Measurements from ENCODE around the gene IL20. TPM values are rescaled to one million over a fixed set of nuclear protein-coding genes. Genes with fewer than 3 reads are reported as not detected.

The IL20 gene
- total RNA-seq, 1 experiment from 2014 or later, result not detected

DNA sequence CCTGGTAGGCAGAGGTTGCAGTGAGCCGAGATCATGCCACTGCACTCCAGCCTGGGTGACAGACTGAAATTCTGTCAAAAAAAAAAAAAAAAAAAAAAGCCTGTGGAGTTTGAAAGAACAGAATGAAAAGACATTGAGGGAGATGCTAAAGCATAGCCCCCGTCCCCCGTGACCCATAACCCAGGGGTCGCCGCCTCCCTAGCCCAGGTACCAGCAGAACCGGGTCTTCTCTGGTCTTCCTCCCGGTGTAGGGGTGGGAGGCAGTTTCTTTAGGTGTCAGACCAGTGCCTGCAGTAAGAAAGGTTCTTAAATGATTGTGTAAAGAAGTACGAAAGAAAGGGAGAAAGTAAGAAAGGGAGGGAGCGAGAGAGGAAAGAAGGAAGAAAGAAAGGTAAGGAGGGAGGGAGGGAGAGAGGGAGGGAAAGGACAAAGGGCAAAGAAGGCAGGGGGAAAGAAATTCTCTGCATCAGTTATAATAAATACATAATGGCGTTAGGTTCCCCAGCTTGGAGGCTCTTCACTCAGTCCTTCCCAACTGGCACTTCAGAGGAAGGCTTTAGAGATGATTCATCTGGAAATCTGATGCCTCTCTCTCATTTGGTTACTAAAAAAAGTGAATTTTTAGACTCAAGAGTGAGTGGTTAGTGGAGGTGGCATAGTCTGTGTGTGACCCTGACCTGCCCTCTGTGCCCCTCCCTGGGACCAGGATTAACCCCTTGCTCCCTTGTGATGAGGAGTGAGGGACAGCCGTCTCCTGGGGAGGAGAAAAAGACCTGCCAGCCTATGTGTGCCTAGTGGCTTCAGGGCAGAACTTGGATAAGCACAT lies 32.9 kb downstream of the IL20 start:
- Histone ChIP-seq H3K4me1 (ENCODE audit: control insufficient read depth, insufficient read depth, low read length) (no peaks in the 10 kb centered on the region), H3K27me3 (ENCODE audit: control insufficient read depth, insufficient read depth, low read length) (no peaks in the 10 kb centered on the region; the same call in 1 of the 2 replicates), H3K9me3 (ENCODE audit: control insufficient read depth, insufficient read depth, low read depth, low read length) (no peaks in the 10 kb centered on the region), H3K27ac (ENCODE audit: low read length) (no peak overlapping the region), H3K4me3 (ENCODE audit: low read depth in 2 of 2, low read length in 2 of 2) (no peak overlapping the region), H3K36me3 (ENCODE audit: control insufficient read depth, insufficient read depth, low read length) (no peaks in the 10 kb centered on the region)
- in situ Hi-C loops (cut with HindIII; ENCODE audit: low pct_unique_long_range_greater_than_20kb, low sequenced_read_pairs) (no loop called here), intact Hi-C loops (cut with micrococcal nuclease; ENCODE audit: unreplicated experiment) (no loop called here)
- TF ChIP-seq TCF7L2 (IDR thresholded peaks at IDR 0.05; ENCODE audit: low read depth, low read length) (no peak), POLR2AphosphoS5 (IDR thresholded peaks at IDR 0.05; ENCODE audit: low read depth, low read length) (no peak), SIN3A (IDR thresholded peaks at IDR 0.05; ENCODE audit: borderline replicate concordance, insufficient read depth, low read depth, low read length) (no peak)
- TF ChIP-seq, protein P1, sequence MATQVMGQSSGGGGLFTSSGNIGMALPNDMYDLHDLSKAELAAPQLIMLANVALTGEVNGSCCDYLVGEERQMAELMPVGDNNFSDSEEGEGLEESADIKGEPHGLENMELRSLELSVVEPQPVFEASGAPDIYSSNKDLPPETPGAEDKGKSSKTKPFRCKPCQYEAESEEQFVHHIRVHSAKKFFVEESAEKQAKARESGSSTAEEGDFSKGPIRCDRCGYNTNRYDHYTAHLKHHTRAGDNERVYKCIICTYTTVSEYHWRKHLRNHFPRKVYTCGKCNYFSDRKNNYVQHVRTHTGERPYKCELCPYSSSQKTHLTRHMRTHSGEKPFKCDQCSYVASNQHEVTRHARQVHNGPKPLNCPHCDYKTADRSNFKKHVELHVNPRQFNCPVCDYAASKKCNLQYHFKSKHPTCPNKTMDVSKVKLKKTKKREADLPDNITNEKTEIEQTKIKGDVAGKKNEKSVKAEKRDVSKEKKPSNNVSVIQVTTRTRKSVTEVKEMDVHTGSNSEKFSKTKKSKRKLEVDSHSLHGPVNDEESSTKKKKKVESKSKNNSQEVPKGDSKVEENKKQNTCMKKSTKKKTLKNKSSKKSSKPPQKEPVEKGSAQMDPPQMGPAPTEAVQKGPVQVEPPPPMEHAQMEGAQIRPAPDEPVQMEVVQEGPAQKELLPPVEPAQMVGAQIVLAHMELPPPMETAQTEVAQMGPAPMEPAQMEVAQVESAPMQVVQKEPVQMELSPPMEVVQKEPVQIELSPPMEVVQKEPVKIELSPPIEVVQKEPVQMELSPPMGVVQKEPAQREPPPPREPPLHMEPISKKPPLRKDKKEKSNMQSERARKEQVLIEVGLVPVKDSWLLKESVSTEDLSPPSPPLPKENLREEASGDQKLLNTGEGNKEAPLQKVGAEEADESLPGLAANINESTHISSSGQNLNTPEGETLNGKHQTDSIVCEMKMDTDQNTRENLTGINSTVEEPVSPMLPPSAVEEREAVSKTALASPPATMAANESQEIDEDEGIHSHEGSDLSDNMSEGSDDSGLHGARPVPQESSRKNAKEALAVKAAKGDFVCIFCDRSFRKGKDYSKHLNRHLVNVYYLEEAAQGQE (IDR thresholded peaks at IDR 0.05; ENCODE audit: insufficient read depth in 1 of 2, low read depth in 2 of 2, low read length in 1 of 2), result no peak
- TF ChIP-seq, protein P2, sequence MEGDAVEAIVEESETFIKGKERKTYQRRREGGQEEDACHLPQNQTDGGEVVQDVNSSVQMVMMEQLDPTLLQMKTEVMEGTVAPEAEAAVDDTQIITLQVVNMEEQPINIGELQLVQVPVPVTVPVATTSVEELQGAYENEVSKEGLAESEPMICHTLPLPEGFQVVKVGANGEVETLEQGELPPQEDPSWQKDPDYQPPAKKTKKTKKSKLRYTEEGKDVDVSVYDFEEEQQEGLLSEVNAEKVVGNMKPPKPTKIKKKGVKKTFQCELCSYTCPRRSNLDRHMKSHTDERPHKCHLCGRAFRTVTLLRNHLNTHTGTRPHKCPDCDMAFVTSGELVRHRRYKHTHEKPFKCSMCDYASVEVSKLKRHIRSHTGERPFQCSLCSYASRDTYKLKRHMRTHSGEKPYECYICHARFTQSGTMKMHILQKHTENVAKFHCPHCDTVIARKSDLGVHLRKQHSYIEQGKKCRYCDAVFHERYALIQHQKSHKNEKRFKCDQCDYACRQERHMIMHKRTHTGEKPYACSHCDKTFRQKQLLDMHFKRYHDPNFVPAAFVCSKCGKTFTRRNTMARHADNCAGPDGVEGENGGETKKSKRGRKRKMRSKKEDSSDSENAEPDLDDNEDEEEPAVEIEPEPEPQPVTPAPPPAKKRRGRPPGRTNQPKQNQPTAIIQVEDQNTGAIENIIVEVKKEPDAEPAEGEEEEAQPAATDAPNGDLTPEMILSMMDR (IDR thresholded peaks at IDR 0.05), result no peak
- ATAC-seq, result peak; percentile 38; the same call in 1 of the 2 replicates
- no peak for DNase-seq (ENCODE audit: low read depth, low spot score)
- no TSS peak for BruUV-seq (replicated peaks)
- POLR2A ChIA-PET, result no interaction called here
- CTCF ChIA-PET, result no interaction called here

DNA sequence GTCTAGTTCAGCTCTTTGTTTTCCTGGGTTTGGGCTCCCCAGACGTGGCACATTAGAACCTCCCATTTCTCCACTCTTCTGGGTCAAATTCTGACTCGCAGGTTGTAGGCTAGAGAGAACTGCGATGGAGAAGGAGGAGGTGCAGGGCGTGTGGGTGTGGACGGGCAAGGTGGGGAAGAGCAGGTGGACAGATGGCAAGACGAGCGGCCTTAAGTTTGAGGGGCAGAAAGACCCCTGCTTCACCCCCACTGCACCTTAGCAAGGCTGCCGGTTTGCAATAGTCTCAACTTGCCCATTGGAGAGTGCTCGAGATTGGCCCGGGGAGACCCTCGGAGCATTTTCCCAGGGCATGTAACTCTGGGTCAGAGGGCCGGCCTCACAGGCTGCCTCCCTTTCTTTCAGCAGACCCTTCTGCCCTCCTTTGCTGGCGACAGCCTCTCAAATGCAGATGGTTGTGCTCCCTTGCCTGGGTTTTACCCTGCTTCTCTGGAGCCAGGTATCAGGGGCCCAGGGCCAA lies 33.5 kb downstream of the IL20 start:
- Histone ChIP-seq H3K27ac (ENCODE audit: low read length) (no peak overlapping the region), H3K27me3 (ENCODE audit: control insufficient read depth, insufficient read depth, low read length) (no peaks in the 10 kb centered on the region; the same call in 1 of the 2 replicates), H3K4me3 (ENCODE audit: low read depth in 2 of 2, low read length in 2 of 2) (no peak overlapping the region), H3K9me3 (ENCODE audit: control insufficient read depth, insufficient read depth, low read depth, low read length) (no peaks in the 10 kb centered on the region), H3K4me1 (ENCODE audit: control insufficient read depth, insufficient read depth, low read length) (no peaks in the 10 kb centered on the region), H3K36me3 (ENCODE audit: control insufficient read depth, insufficient read depth, low read length) (no peaks in the 10 kb centered on the region)
- no peak for ATAC-seq
- intact Hi-C loops (cut with micrococcal nuclease; ENCODE audit: unreplicated experiment) (no loop called here), in situ Hi-C loops (cut with HindIII; ENCODE audit: low pct_unique_long_range_greater_than_20kb, low sequenced_read_pairs) (no loop called here)
- ChIA-PET POLR2A (no interaction called here), CTCF (no interaction called here)
- TF ChIP-seq, protein P1 (IDR thresholded peaks at IDR 0.05; ENCODE audit: insufficient read depth in 1 of 2, low read depth in 2 of 2, low read length in 1 of 2), result no peak
- TF ChIP-seq, protein P2 (IDR thresholded peaks at IDR 0.05), result no peak
- TF ChIP-seq SIN3A (IDR thresholded peaks at IDR 0.05; ENCODE audit: borderline replicate concordance, insufficient read depth, low read depth, low read length), result no peak
- no peak for TF ChIP-seq TCF7L2 (IDR thresholded peaks at IDR 0.05; ENCODE audit: low read depth, low read length)
- TF ChIP-seq POLR2AphosphoS5 (IDR thresholded peaks at IDR 0.05; ENCODE audit: low read depth, low read length), result no peak
- BruUV-seq (replicated peaks), result no TSS peak
- DNase-seq (ENCODE audit: low read depth, low spot score), result no peak
